Cardiac muscle cell (in vitro differentiated cells and primary cell): ENCODE data around the gene DVL1. TPM values are rescaled to one million over a fixed set of nuclear protein-coding genes. Genes with fewer than 3 reads are reported as not detected.

Source experiments
- DNase-seq, 2 donors: peaks; one replicate each; pipeline versions ENCODE4 v3.0.0 to v3.0.0-alpha.2; 2010 to 2017; ENCODE audit warnings: low read depth in 1 of 2, low spot score in 1 of 2
- H3K27ac ChIP-seq: fragments of 200-600 bp; sonication (generic); 2 replicates; pipeline ENCODE4 v1.5.1; 2016
- H3K27me3 ChIP-seq: fragments of 200-600 bp; sonication (generic); 2 replicates; pipeline ENCODE4 v1.6.0; 2016; ENCODE audit warnings: control low read depth
- H3K36me3 ChIP-seq: fragments of 200-600 bp; sonication (generic); 2 replicates; pipeline ENCODE4 v1.5.1; 2016; ENCODE audit warnings: control low read depth
- H3K4me1 ChIP-seq: fragments of 200-600 bp; sonication (generic); 2 replicates; pipeline ENCODE4 v1.8.1; 2017; ENCODE audit warnings: low read depth, mild to moderate bottlenecking, mixed run types
- H3K4me3 ChIP-seq: fragments of 200-600 bp; sonication (generic); 2 replicates; pipeline ENCODE4 v1.5.1; 2016; ENCODE audit warnings: mild to moderate bottlenecking
- H3K9me3 ChIP-seq: fragments of 200-600 bp; sonication (generic); 2 replicates; pipeline ENCODE4 v1.5.1; 2017; ENCODE audit warnings: low read depth, mild to moderate bottlenecking, control low read depth
- CTCF ChIP-seq: IDR thresholded peaks from 2 replicates; pipeline ENCODE4 v1.5.1; 2012; ENCODE audit warnings: low read depth, mild to moderate bottlenecking, low read length
- polyA plus RNA-seq: library from polyadenylated mRNA; unstranded; fragments of >200 nt; fragmentation: Nextera tagmentation; extraction: Ambion mirVana; gene quantifications from 2 replicates; pipeline ENCODE4 v1.2.1, GENCODE V29; 2016
- total RNA-seq: library from RNA; depleted of rRNA; stranded (reverse); fragments of >200 nt; gene quantifications from 2 replicates; pipeline ENCODE4 v1.2.3, GENCODE V29; 2016

Gene DVL1
- total and polyA plus RNA-seq, 2 experiments from 2014 or later: 29.1 to 105 TPM

GRCh38 chr1:1295154-1295923, 53.9 kb downstream of the DVL1 start:
- TF ChIP-seq CTCF: no peak
- Histone ChIP-seq H3K9me3 (no peaks in the 10 kb centered on the region), H3K36me3 (no peaks in the 10 kb centered on the region), H3K27me3 (no peaks in the 10 kb centered on the region), H3K27ac (no peak overlapping the region), H3K4me1 (no peaks in the 10 kb centered on the region), H3K4me3 (no peak overlapping the region)
- DNase-seq: no peak

- TF ChIP-seq CTCF: no peak
- Histone ChIP-seq H3K9me3 (no peaks in the 10 kb centered on the region), H3K27ac (no peak overlapping the region), H3K36me3 (no peaks in the 10 kb centered on the region), H3K4me1 (no peaks in the 10 kb centered on the region), H3K27me3 (no peaks in the 10 kb centered on the region), H3K4me3 (no peak overlapping the region)
- DNase-seq: no peak
Measured at GRCh38 chr1:1294250-1294890, 54.8 kb downstream of the DVL1 start.

- Histone ChIP-seq H3K36me3 (no peaks in the 10 kb centered on the region), H3K4me3 (no peak overlapping the region), H3K27me3 (no peaks in the 10 kb centered on the region), H3K4me1 (no peaks in the 10 kb centered on the region), H3K27ac (no peak overlapping the region), H3K9me3 (no peaks in the 10 kb centered on the region)
- no peak for DNase-seq
- TF ChIP-seq CTCF: no peak
Measured at GRCh38 chr1:1293263-1294249, 55.7 kb downstream of the DVL1 start.

- Histone ChIP-seq H3K9me3 (no peaks in the 10 kb centered on the region), H3K4me1 (no peaks in the 10 kb centered on the region), H3K27ac (no peak overlapping the region), H3K36me3 (no peaks in the 10 kb centered on the region), H3K27me3 (no peaks in the 10 kb centered on the region), H3K4me3 (no peak overlapping the region)
- no peak for DNase-seq
- no peak for TF ChIP-seq CTCF
Measured at GRCh38 chr1:1292851-1293250, 56.4 kb downstream of the DVL1 start.

- no peak for TF ChIP-seq CTCF
- H3K4me3 ChIP-seq: no peak overlapping the region
Measured at GRCh38 chr1:1292442-1292779, 56.8 kb downstream of the DVL1 start.

More at GRCh38 chr1:1292442-1292779, 56.8 kb downstream of the DVL1 start:
- Histone ChIP-seq H3K36me3 (no peaks in the 10 kb centered on the region), H3K27me3 (no peaks in the 10 kb centered on the region), H3K9me3 (no peaks in the 10 kb centered on the region), H3K27ac (no peak overlapping the region), H3K4me1 (no peaks in the 10 kb centered on the region)
- DNase-seq: no peak
